Fibroblast of lung (primary cell): ENCODE results near the gene ACOT8. TPM values are rescaled to one million over a fixed set of nuclear protein-coding genes. Genes with fewer than 3 reads are reported as not detected.

Experiments used
- DNase-seq, 2 donors: peaks; one replicate each; pipeline versions ENCODE4 v3.0.0 to v3.0.0-alpha.2; 2010; ENCODE audit warnings: low read depth in 2 of 2
- H2AFZ ChIP-seq: 2 replicates; pipeline ENCODE4 v1.5.1; 2012; ENCODE audit warnings: low read length, control low read depth, inconsistent platforms
- H3K27ac ChIP-seq: 2 replicates; pipeline ENCODE4 v1.5.1; 2011; ENCODE audit warnings: low read length, control low read depth; ENCODE audit not compliant: insufficient read depth
- H3K27me3 ChIP-seq: 2 replicates; pipeline ENCODE4 v1.5.1; 2011; ENCODE audit warnings: mild to moderate bottlenecking, low read length; ENCODE audit not compliant: control insufficient read depth, insufficient read depth
- H3K36me3 ChIP-seq: 2 replicates; pipeline ENCODE4 v1.5.1; 2011; ENCODE audit warnings: low read length; ENCODE audit not compliant: control insufficient read depth, insufficient read depth
- H3K4me1 ChIP-seq: 2 replicates; pipeline ENCODE4 v1.5.1; 2011; ENCODE audit warnings: low read length; ENCODE audit not compliant: control insufficient read depth, insufficient read depth; ENCODE audit errors: extremely low read depth
- H3K4me2 ChIP-seq: 2 replicates; pipeline ENCODE4 v1.5.1; 2011; ENCODE audit warnings: low read length, control low read depth; ENCODE audit not compliant: insufficient read depth; ENCODE audit errors: extremely low read depth
- H3K4me3 ChIP-seq, 4 experiments: fragments of 200-600 bp in 1 of 4; sonication (generic) in 1 of 4; replicated peaks in 1 of 4; 2 replicates each; pipeline ENCODE4 v1.5.1; 2011 to 2016; ENCODE audit warnings: low read length in 4 of 4, low read depth in 3 of 4, mild to moderate bottlenecking in 3 of 4, control low read depth in 2 of 4, inconsistent platforms in 1 of 4, mixed read lengths in 1 of 4; ENCODE audit not compliant: insufficient read depth in 1 of 4; ENCODE audit errors: control extremely low read depth in 1 of 4
- H3K79me2 ChIP-seq: 2 replicates; pipeline ENCODE4 v1.5.1; 2012; ENCODE audit warnings: mild to moderate bottlenecking, low read length, inconsistent platforms; ENCODE audit not compliant: control insufficient read depth, insufficient read depth
- H3K9ac ChIP-seq: 2 replicates; pipeline ENCODE4 v1.5.1; 2011; ENCODE audit warnings: mild to moderate bottlenecking, low read length, control low read depth; ENCODE audit not compliant: insufficient read depth
- H3K9me3 ChIP-seq: 2 replicates; pipeline ENCODE4 v1.5.1; 2012; ENCODE audit warnings: low read depth, low read length; ENCODE audit not compliant: control insufficient read depth, insufficient read depth
- H4K20me1 ChIP-seq: 2 replicates; pipeline ENCODE4 v1.5.1; 2011; ENCODE audit warnings: low read length; ENCODE audit not compliant: control insufficient read depth, insufficient read depth; ENCODE audit errors: extremely low read depth
- EZH2 ChIP-seq: IDR thresholded peaks from 2 replicates; pipeline ENCODE4 v1.5.1; 2012; ENCODE audit warnings: low read length, control low read depth, mild to moderate bottlenecking; ENCODE audit errors: missing control alignments
- polyA plus RNA-seq, 2 donors: library from polyadenylated mRNA; depleted of rRNA in 1 of 2; stranded (reverse) in 1 of 2; unstranded in 1 of 2; fragments of >200 nt; gene quantifications; 2 replicates each; pipeline ENCODE4 v1.2.1, GENCODE V29; 2011 to 2012; ENCODE audit warnings: missing spikeins in 1 of 2
- total RNA-seq: library from RNA; depleted of rRNA; stranded (reverse); fragments of >200 nt; gene quantifications from 2 replicates; pipeline ENCODE4 v1.2.1, GENCODE V29; 2014
- TF ChIP-seq, protein P1 (sequence below), 2 donors: IDR thresholded peaks in 1 of 2; conservative IDR thresholded peaks in 1 of 2; 1 replicate in 1 of 2; 2 replicates in 1 of 2; pipeline ENCODE4 v1.5.1; 2011 to 2012; ENCODE audit warnings: low read length in 2 of 2, control low read depth in 1 of 2, inconsistent platforms in 1 of 2, low read depth in 1 of 2, mild to moderate bottlenecking in 1 of 2

ACOT8 gene
- total and polyA plus RNA-seq, 2 donors (not counting 1 experiment from before 2014, with no cell fraction given), result 18.0 to 44.4 TPM

DNA sequence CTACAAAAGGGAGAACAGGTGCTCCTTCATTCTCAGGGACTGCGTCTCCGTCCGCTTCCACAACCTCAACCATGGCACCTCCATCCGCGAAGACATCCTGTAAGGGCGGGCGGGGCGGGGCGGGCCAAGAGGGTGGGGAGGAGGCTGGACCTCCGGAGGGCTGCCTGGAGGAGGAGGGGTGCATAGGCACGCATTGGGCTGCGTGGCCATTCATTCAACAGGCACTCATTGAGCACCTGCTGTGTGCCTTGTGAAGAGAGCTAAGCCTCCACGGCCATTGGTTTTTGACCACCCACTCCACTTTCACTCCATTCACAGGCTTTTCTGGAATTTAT, 657 bp upstream of the ACOT8 start:
- Histone ChIP-seq H3K4me1 (peaks cover 2% of the 10 kb centered on the region), H3K27me3 (no peaks in the 10 kb centered on the region), H3K79me2 (peaks cover 19% of the 10 kb centered on the region), H3K9ac (peak overlapping the region; percentile 32), H4K20me1 (no peaks in the 10 kb centered on the region), H2AFZ (peak overlapping the region; percentile 9), H3K27ac (peak overlapping the region; percentile 43), H3K9me3 (no peaks in the 10 kb centered on the region), H3K36me3 (peaks cover 3% of the 10 kb centered on the region), H3K4me2 (peak overlapping the region; percentile 85), H3K4me3 (peak overlapping the region; percentile 49 to 86 (median 84))
- TF ChIP-seq EZH2, result no peak
- TF ChIP-seq, protein P1, sequence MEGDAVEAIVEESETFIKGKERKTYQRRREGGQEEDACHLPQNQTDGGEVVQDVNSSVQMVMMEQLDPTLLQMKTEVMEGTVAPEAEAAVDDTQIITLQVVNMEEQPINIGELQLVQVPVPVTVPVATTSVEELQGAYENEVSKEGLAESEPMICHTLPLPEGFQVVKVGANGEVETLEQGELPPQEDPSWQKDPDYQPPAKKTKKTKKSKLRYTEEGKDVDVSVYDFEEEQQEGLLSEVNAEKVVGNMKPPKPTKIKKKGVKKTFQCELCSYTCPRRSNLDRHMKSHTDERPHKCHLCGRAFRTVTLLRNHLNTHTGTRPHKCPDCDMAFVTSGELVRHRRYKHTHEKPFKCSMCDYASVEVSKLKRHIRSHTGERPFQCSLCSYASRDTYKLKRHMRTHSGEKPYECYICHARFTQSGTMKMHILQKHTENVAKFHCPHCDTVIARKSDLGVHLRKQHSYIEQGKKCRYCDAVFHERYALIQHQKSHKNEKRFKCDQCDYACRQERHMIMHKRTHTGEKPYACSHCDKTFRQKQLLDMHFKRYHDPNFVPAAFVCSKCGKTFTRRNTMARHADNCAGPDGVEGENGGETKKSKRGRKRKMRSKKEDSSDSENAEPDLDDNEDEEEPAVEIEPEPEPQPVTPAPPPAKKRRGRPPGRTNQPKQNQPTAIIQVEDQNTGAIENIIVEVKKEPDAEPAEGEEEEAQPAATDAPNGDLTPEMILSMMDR (conservative IDR thresholded peaks at IDR 0.05 in 1 of 2, IDR thresholded peaks at IDR 0.05 in 1 of 2; ENCODE audit: low read depth in 1 of 2, low read length in 2 of 2), result no peak
- no peak for DNase-seq

DNA sequence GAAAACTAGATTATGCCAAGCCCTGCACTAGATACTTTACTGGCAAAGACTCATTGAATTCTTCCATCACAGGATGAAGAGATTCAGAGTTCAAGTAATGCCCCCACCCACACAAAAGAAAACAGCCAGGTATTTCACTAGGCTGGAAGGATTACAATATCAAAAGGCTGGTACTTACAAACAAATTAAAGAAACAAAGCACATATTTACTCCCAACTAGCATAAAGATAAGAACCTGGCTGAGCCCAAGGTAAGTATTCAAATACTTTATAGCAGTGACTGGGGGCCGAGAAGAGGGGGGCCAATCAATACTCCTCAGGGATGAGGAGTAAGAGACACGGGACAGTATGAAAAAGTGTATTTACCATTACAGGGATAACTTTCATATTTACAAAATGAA, 3.7 kb downstream of the ACOT8 start:
- Histone ChIP-seq H4K20me1 (no peaks in the 10 kb centered on the region), H3K79me2 (peaks cover 19% of the 10 kb centered on the region), H3K36me3 (peaks cover 3% of the 10 kb centered on the region)

DNA sequence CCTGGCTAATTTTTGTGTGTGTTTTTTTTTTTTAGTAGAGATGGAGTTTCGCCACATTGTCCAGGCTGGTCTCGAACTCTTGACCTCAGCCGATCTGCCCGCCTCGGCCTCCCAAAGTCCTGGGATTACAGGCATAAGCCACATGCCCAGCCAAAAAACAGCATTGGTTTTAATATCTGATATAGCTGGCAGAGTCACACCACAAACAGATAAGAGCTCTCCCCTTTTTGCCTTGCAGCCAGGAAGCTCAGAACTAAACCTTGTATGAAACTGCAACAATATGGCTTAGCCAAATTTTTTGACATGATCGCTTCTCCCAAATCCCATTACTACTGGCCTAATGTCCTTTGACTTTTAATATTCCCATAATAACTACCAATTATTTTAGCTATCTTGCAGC, 4.9 kb downstream of the ACOT8 start:
- Histone ChIP-seq H3K9ac (no peak overlapping the region), H3K4me1 (peaks cover 2% of the 10 kb centered on the region), H3K27ac (no peak overlapping the region), H3K27me3 (no peaks in the 10 kb centered on the region), H3K9me3 (no peaks in the 10 kb centered on the region), H3K4me2 (no peak overlapping the region), H2AFZ (no peak overlapping the region), H3K36me3 (peaks cover 6% of the 10 kb centered on the region), H4K20me1 (no peaks in the 10 kb centered on the region), H3K4me3 (no peak overlapping the region), H3K79me2 (peaks cover 19% of the 10 kb centered on the region)
- DNase-seq, result no peak
- TF ChIP-seq EZH2, result no peak
- TF ChIP-seq, protein P1 (conservative IDR thresholded peaks at IDR 0.05 in 1 of 2, IDR thresholded peaks at IDR 0.05 in 1 of 2; ENCODE audit: low read depth in 1 of 2, low read length in 2 of 2), result no peak

More for the DNA sequence above, 3.7 kb downstream of the ACOT8 start:
- H3K4me2 ChIP-seq, result no peak overlapping the region
- DNase-seq, result no peak
- H2AFZ ChIP-seq, result no peak overlapping the region
- H3K4me3 ChIP-seq, result no peak overlapping the region
- no peak overlapping the region for H3K9ac ChIP-seq
- H3K27me3 ChIP-seq, result no peaks in the 10 kb centered on the region
- H3K9me3 ChIP-seq, result no peaks in the 10 kb centered on the region
- no peak for TF ChIP-seq EZH2
- TF ChIP-seq, protein P1 (conservative IDR thresholded peaks at IDR 0.05 in 1 of 2, IDR thresholded peaks at IDR 0.05 in 1 of 2; ENCODE audit: low read depth in 1 of 2, low read length in 2 of 2), result no peak
- peaks cover 2% of the 10 kb centered on the region for H3K4me1 ChIP-seq
- H3K27ac ChIP-seq, result no peak overlapping the region
